ENCODE data around the gene DTL.
A peak's percentile ranks its signal among the peaks of the same experiment; 100 is the strongest.
"Not testable (repeated sequence)": the region's sequence is repeated elsewhere in the genome, so short reads cannot be mapped to it uniquely, and the experiment has no call there.

DTL gene, protein sequence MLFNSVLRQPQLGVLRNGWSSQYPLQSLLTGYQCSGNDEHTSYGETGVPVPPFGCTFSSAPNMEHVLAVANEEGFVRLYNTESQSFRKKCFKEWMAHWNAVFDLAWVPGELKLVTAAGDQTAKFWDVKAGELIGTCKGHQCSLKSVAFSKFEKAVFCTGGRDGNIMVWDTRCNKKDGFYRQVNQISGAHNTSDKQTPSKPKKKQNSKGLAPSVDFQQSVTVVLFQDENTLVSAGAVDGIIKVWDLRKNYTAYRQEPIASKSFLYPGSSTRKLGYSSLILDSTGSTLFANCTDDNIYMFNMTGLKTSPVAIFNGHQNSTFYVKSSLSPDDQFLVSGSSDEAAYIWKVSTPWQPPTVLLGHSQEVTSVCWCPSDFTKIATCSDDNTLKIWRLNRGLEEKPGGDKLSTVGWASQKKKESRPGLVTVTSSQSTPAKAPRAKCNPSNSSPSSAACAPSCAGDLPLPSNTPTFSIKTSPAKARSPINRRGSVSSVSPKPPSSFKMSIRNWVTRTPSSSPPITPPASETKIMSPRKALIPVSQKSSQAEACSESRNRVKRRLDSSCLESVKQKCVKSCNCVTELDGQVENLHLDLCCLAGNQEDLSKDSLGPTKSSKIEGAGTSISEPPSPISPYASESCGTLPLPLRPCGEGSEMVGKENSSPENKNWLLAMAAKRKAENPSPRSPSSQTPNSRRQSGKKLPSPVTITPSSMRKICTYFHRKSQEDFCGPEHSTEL

DNA sequence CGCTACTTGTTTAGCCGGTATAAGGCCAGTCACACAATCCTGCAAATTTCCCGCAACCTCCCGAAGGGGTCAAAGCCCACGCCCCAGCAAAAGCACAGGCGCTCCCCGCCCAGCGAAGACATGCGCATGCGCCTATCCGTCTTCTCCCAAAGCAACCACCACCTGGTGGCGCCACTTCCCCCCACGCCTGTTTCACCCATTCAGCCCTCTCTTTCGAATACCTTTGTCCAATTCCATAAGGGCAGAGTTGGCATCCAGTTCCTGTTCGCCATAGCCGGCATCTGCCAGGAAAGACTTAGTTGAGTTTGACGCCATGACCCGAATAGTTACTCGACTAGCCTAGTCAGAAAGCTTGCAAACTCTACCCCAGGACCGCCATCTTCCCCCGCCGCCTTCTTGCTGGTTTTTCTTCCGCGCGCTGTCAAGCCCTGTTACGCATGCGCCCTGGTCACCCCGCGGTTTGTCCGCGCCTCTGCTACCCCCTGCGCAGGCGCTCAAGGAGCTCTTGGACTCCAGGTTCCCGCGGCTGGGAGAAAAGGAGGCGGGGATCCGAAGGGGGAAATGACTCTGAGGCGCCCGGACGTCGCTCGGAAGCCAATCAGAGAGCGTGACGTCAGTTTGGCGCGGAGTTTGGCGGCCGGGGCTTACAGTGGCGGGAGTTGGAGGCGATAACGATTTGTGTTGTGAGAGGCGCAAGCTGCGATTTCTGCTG is at the start of gene DTL, which contains the start of gene INTS7:
TSS of gene DTL (plus strand) at position 626 of the 712 bp plus-strand sequence. CDS start 143 bp downstream, outside the sequence.
TSS of gene INTS7 (minus strand) at position 435 of the 712 bp plus-strand sequence. CDS start at position 315, 120 bp downstream.
- peak; percentile 96 to 100 (median 100) for DNase-seq

DNA sequence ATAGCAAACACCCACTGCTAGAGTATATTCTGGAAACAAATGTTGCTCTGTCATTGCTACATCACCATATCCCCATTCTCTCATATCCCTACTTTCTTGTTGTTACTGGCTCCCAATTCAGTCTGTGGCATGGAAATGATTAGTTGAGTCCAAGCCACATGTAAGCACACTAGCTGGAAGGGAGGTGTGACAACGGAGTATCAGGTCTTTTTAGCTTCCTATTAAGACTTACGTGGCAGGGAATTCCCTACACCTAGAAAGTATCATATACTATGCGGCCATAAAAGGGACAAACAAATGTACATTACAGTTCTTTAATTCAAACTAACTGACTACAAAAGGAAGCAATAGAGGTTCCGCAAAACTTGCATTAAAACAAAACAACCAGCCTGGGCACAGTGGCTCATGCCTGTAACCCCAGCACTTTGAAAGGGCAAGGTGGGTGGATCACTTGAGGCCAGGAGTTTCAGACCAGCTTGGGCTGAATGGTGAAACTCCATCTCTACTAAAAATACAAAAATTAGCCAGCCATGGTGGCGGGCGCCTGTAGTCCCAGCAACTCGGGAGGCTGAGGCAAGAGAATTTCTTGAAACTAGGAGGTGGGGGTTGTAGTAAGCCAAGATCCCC is 48.8 kb upstream of the DTL start:
- no peak for DNase-seq

DNA sequence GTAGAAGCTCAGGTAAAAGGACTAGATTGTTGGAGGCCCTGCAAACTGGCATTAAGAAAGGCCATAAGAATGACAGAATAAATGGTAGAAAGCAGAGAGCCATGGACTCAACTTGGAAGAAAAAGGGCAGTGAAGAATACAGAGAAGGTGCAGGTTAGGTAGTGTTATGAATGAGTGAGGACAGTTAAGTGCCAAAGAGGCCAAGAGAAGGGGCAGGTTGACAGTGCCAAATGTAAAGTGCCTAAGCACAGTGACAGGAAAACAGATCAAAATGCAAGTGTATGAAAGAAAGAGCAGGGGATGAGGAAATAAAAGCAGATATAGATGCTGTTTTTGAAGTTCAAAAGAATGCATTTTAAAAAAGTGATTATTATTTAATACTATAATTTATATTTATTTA is 43.9 kb upstream of the DTL start:
- no peak for DNase-seq

GRCh38 chr1:211997426-211997825 is 38.1 kb upstream of the DTL start:
- not testable (repeated sequence) for DNase-seq

- DNase-seq: no peak
Measured at GRCh38 chr1:212002536-212002935, 33.0 kb upstream of the DTL start.

GRCh38 chr1:212004895-212005608 is 30.5 kb upstream of the DTL start:
- no peak for DNase-seq

DNA sequence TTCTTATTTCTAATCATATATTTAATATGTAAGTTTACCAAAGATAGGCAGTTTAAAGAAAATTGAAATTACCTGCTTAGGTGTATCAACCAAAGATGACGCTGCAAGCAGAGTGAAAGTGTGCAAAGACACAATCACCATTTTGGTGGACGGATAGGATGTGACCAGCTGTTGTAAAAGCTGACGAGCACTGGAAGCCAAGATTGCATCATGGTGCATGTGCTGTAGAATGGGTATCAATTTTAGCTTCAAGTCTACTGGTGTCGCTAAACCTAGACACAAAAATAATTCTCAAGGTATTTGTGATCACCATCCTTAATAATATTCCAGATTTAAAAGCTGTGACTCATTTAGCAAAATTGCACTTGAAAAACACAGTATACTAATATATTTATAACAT is 28.4 kb upstream of the DTL start:
- no peak for DNase-seq

- no peak for DNase-seq
Measured at GRCh38 chr1:212007886-212008285, 27.7 kb upstream of the DTL start.

DNA sequence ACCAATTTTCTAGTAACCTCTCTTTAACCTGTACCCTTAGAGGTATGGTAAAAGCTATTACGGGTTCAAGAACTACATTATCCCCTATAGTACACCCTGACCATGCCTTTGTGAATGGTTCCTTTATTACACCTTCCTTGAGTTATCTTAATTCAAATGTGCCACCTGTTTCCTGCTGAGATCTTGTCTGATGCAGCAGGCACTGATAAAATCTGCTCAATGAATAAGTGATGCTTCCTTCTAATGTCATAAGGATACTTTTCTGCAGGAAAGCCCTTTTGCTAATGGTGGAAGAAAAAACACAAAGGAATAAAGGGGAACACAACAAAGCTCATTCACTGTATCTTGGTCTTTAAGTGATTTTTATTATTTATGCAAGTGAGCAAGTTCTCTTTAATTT is 26.0 kb upstream of the DTL start:
- DNase-seq: no peak

- DNase-seq: no peak
Measured at GRCh38 chr1:212010004-212010403, 25.5 kb upstream of the DTL start.

GRCh38 chr1:212012034-212012740 is 23.4 kb upstream of the DTL start:
- peak; percentile 49 to 79 (median 58) for DNase-seq

GRCh38 chr1:212013672-212014071 is 21.9 kb upstream of the DTL start:
- DNase-seq: no peak

DNA sequence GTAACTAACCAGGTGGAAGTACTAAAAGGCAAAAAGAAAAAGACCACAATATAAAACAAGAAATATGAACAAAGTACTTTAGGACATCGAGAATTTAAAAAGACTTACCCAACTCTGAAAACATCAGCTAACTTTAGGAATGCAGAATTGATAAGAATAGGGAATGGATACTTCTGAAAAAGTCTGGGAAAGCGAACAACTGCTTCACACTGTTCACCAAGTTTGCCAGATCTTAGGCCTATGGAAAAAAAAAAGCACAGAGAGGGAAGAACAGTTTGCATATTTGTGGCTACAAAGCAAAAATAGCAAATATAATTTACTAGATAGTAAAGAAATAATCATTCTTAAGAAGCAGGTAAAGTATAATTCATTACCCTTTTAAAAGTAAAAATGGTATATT is 14.6 kb upstream of the DTL start:
- DNase-seq: no peak

- no peak for DNase-seq
Measured at GRCh38 chr1:212021563-212021962, 14.0 kb upstream of the DTL start.

GRCh38 chr1:212022908-212023307 is 12.6 kb upstream of the DTL start:
- DNase-seq: not testable (repeated sequence)

- no peak for DNase-seq
Measured at GRCh38 chr1:212024469-212025149, 10.9 kb upstream of the DTL start.

DNA sequence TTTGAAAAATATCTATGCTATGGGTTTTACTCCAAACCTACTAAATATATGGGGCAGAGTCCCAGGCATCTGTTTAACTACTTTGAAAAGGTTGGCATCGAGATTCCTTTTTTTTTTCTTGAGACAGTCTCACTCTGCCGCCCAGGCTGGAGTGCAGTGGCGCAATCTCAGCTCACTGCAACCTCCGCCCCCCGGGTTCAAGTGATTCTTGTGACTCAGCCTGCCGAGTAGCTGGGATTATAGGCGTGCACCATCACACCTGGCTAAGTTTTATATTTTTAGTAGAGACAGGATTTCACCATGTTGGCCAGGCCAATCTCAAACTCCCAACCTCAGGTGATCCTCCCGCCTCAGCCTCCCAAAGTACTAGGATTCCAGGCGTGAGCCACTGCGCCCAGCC is 7.8 kb upstream of the DTL start:
- not testable (repeated sequence) for DNase-seq

DNA sequence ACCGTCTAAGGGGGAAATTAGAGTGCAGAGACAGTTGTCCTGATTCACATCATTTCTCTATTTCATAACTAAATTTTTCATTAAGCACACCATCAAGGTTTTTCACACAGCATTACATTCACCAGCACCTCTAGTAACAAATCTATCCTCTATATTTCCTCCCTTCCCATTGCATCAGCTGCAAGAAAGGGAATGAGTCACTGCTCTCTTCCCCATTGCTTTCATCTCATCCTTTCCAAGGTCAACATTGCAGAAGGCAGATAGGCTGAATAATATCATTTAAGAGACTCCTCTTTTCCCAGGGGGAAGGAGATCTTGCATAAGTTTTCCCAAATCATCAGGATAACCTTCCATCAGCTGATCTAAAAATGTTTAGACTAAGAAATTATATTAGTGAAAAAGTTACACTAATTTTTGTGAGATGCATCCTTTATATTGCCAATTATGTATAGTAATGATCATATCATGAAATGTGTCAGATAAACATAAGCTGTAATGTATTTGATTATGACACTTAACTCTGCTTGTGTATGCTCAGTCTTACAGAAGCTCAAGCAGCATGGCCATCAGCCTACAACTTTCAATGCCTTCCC is 4.5 kb upstream of the DTL start:
- DNase-seq: no peak

- DNase-seq: no peak
Measured at GRCh38 chr1:212034516-212035122, 929 bp upstream of the DTL start.
